Peyer's patch (tissue), 4 donors: ENCODE data around the gene CARMIL3. TPM values are rescaled to one million over a fixed set of nuclear protein-coding genes. Genes with fewer than 3 reads are reported as not detected.

Experiments
- DNase-seq, 3 donors: peaks; one replicate each; pipeline ENCODE4 v3.0.0-alpha.2; 2017 to 2019
- H3K27ac ChIP-seq, 4 donors: fragments of 200-600 bp; sonication (generic); one replicate each; pipeline ENCODE4 v1.5.1; 2016 to 2019
- H3K27me3 ChIP-seq, 2 donors: fragments of 200-600 bp; sonication (generic); one replicate each; pipeline ENCODE4 v1.5.1; 2019
- H3K36me3 ChIP-seq, 3 donors: fragments of 200-600 bp; sonication (generic); one replicate each; pipeline ENCODE4 v1.5.1; 2016 to 2019
- H3K4me1 ChIP-seq, 4 donors: fragments of 200-600 bp; sonication (generic); one replicate each; pipeline ENCODE4 v1.5.1; 2016 to 2019
- H3K4me3 ChIP-seq, 4 donors: fragments of 200-600 bp; sonication (generic); 1 replicate in 3 of 4; 2 replicates in 1 of 4; pipeline ENCODE4 v1.5.1; 2016 to 2019; ENCODE audit warnings: mild to moderate bottlenecking in 1 of 4
- H3K9me3 ChIP-seq, 4 donors: fragments of 200-600 bp; sonication (generic); one replicate each; pipeline ENCODE4 v1.5.1; 2016 to 2019; ENCODE audit warnings: mild to moderate bottlenecking in 1 of 4
- POLR2A ChIP-seq, 2 donors: fragments of 450-650 bp; IDR thresholded peaks; one replicate each; pipeline ENCODE4 v1.5.1; 2017; ENCODE audit warnings: antibody characterized with exemption in 2 of 2, mild to moderate bottlenecking in 2 of 2, moderate library complexity in 2 of 2
- total RNA-seq, 4 donors: library from RNA; depleted of rRNA; stranded (reverse); fragments of >200 nt; gene quantifications; one replicate each; pipeline ENCODE4 v1.1.0, GENCODE V29; 2016
- TF ChIP-seq, protein P1 (sequence below), 6 experiments: fragments of 450-650 bp in 4 of 6; fragments of 200-600 bp in 2 of 6; sonication (generic) in 1 of 6; IDR thresholded peaks; one replicate each; pipeline ENCODE4 v1.5.1; 2017 to 2019; ENCODE audit warnings: antibody characterized with exemption in 6 of 6, mild to moderate bottlenecking in 3 of 6, moderate library complexity in 1 of 6

The CARMIL3 gene
- total RNA-seq, 4 donors from 2014 or later = 1.3 to 5.8 (median 2.8) TPM

DNA sequence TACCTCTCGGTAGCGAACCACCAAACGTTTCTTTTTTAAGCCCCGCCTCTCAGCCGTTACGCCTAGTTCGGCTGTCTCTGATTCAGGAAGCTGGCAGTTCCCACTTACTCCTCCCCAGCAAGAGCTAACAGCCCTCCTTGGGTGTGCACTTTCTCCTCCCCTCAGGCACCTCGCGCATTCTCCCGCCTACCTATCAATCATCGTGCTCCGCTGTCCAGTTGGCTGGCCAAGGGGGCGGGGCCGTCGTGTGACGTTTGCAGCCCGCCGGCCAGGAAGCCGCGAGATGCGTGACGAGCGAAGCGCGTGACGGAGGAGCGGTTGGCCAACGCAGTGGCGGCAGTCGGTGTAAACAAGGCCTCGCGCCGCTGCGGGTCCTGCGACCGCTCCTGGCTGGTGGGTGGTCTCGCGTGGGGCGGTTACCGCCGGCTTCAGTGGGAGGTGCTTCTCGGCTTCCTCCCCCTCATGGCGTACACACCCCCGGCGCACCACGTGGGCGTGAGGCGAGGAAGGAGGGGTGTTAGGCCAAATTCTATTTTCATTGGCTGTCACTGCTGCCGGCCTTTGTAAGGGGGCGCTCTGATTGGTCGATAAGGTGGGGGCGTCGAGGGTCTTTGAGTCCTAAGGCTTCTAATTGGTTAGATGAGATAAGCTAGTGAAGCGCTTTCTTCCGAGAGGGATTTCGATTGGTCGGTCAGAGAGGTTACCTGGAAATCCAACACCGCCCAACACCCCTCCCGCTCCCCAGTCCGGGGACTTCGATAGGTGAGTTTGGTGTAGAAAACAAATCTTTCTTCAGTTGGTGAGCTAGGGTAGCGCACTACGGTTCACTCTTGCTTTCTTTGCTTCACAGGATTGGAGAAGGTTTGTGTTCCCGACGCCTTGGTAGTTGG, 63.0 kb downstream of the CARMIL3 start, which contains the start of the genes DCAF11 and NRL:
DCAF11 (plus strand) TSS at position 246 of the 890 bp plus-strand sequence. CDS start 818 bp downstream, outside the sequence.
NRL (minus strand) TSS at position 418 of the 890 bp plus-strand sequence. CDS start 32,101 bp downstream, outside the sequence.
- H3K9me3 ChIP-seq = no peaks in the 10 kb centered on the region
- TF ChIP-seq POLR2A (IDR thresholded peaks at IDR 0.05) = peak; percentile 12 to 57
- TF ChIP-seq, protein P1, sequence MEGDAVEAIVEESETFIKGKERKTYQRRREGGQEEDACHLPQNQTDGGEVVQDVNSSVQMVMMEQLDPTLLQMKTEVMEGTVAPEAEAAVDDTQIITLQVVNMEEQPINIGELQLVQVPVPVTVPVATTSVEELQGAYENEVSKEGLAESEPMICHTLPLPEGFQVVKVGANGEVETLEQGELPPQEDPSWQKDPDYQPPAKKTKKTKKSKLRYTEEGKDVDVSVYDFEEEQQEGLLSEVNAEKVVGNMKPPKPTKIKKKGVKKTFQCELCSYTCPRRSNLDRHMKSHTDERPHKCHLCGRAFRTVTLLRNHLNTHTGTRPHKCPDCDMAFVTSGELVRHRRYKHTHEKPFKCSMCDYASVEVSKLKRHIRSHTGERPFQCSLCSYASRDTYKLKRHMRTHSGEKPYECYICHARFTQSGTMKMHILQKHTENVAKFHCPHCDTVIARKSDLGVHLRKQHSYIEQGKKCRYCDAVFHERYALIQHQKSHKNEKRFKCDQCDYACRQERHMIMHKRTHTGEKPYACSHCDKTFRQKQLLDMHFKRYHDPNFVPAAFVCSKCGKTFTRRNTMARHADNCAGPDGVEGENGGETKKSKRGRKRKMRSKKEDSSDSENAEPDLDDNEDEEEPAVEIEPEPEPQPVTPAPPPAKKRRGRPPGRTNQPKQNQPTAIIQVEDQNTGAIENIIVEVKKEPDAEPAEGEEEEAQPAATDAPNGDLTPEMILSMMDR (IDR thresholded peaks at IDR 0.05) = peak in 1 of 6 experiments; percentile 2

DNA sequence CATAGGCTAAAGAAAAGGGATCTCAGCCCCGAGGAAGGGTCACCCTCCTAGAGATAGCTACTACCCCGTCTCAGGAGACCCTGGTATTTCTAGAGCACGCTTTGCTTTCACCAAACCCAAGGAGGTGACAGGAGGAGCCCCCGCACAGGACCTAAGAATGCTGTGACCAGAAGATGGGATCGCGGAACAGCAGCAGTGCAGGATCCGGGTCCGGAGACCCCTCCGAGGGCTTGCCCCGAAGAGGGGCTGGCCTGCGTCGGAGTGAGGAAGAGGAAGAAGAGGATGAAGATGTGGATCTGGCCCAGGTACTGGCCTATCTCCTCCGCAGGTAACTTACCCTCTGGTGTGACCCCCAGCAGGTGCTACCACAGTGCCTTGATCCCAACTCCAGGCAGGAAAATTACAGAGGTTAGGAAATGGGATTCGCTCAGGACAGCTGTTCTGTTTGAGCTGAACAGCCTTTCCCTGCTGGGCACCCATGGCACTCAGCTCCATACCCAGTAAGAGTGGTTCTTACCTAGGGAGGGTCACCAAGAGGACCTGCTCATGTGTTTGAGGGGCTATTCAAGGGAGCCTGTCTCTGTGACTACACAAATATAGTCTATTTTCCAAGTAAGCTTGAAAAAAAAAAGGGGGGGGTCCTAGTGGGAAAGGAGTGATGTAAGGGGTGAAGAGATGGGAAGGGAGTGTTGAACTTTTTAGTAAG, 63.8 kb downstream of the CARMIL3 start:
- peaks cover 0 to 39% (median 3%) of the 10 kb centered on the region in 3 donors for H3K36me3 ChIP-seq
- no peaks in the 10 kb centered on the region for H3K27me3 ChIP-seq
- H3K27ac ChIP-seq = peak overlapping the region; percentile 94 to 99 (median 97)
- DNase-seq = no peak
- H3K4me1 ChIP-seq = peaks cover 0 to 25% (median 10%) of the 10 kb centered on the region in 4 donors
- peak overlapping the region; percentile 50 to 89 (median 72) for H3K4me3 ChIP-seq
- no peak for TF ChIP-seq POLR2A (IDR thresholded peaks at IDR 0.05)
- TF ChIP-seq, protein P1 (IDR thresholded peaks at IDR 0.05) = no peak
- H3K9me3 ChIP-seq = no peaks in the 10 kb centered on the region

More for the DNA sequence above, 63.0 kb downstream of the CARMIL3 start, which contains the start of the genes DCAF11 and NRL:
- Histone ChIP-seq H3K36me3 (peaks cover 0 to 31% (median 3%) of the 10 kb centered on the region in 3 donors), H3K4me1 (peaks cover 4 to 31% (median 10%) of the 10 kb centered on the region in 4 donors), H3K4me3 (peak within 1 kb of the TSS; percentile 50 to 89 (median 72)), H3K27ac (peak within 1 kb of the TSS; percentile 94 to 99 (median 97)), H3K27me3 (no peaks in the 10 kb centered on the region)
- peak; percentile 98 to 99 (median 99) for DNase-seq

DNA sequence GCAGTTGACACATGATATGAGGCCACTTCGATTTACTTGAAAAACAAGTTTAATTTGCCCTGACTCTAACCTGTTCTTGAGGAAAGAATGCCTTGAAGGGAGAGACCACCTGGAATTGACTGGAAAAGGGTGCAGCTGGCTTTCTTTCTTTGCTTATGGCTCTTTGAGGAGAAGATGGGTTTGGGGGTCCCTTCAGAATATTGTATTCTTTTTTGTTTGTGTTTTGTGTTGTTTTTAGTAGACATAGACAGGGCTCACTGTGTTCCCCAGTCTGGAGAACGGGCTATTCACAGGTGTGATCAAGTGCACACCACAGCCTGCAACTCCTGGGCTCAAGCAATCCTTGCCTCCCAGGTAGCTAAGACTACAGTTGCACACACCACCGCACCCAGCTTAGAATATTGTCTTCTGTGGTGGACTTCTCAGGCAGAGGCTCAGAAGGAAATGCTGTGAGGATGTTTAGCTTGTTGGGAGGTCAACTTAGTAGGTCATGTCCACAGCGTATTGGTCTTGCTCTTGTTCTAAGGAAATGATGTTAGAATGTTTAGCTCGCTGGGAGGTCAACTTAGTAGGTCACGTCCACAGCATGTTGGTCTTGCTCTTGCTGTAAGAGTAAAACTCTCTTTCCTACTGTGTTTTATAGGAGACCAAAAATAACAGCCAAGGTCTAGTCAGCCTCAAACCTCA, 64.5 kb downstream of the CARMIL3 start:
- Histone ChIP-seq H3K36me3 (peaks cover 0 to 46% (median 3%) of the 10 kb centered on the region in 3 donors), H3K4me1 (peaks cover 0 to 25% (median 10%) of the 10 kb centered on the region in 4 donors), H3K4me3 (peak overlapping the region; percentile 50 to 89 (median 72)), H3K9me3 (no peaks in the 10 kb centered on the region), H3K27ac (peak overlapping the region in 1 of 4 donors; percentile 99), H3K27me3 (no peaks in the 10 kb centered on the region)
- no peak for TF ChIP-seq POLR2A (IDR thresholded peaks at IDR 0.05)
- TF ChIP-seq, protein P1 (IDR thresholded peaks at IDR 0.05) = no peak
- DNase-seq = no peak

DNA sequence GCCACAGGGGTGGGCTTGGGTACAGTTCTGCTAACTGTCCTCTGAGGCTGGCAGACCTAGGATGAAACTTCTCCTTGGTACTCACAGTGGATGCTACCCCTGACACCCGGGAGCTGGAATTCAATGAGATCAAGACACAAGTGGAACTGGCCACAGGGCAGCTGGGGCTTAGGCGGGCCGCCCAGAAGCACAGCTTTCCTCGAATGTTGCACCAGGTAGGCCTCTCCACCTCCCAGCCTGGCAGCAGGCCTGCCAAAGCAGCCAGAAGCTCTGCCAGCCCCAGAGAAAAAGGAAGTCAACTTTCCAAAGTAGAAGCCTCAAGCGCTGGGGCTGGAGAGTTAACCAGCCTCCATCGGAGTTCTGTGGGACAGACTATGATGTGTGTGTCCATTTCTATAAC, 65.4 kb downstream of the CARMIL3 start:
- H3K27ac ChIP-seq = no peak overlapping the region
- H3K27me3 ChIP-seq = no peaks in the 10 kb centered on the region
- H3K9me3 ChIP-seq = no peaks in the 10 kb centered on the region
- DNase-seq = no peak
- H3K4me1 ChIP-seq = peaks cover 0 to 25% (median 10%) of the 10 kb centered on the region in 4 donors
- H3K36me3 ChIP-seq = peaks cover 0 to 55% (median 3%) of the 10 kb centered on the region in 3 donors
- no peak for TF ChIP-seq POLR2A (IDR thresholded peaks at IDR 0.05)
- TF ChIP-seq, protein P1 (IDR thresholded peaks at IDR 0.05) = no peak
- peak overlapping the region in 2 of 4 donors; percentile 63 to 89 for H3K4me3 ChIP-seq

Other genes starting within 250 kb of the CARMIL3 start
- 10 to 100 TPM; 52.8 to 77.9 (median 62.4) TPM for gene DHRS4, start 98.2 kb upstream of the CARMIL3 start, total RNA-seq
- gene DHRS4L2, start 63.1 kb upstream of the CARMIL3 start, total RNA-seq = 10 to 100 TPM; 23.1 to 36.1 (median 30.8) TPM
- gene CPNE6, start 19.6 kb downstream of the CARMIL3 start, total RNA-seq = 1 to 10 TPM in 3 of 4 donors, not detected in 1; 1.9 to 4.6 (median 3.6) TPM
- 100 to 1,000 TPM in 3 of 4 donors, 10 to 100 TPM in 1; 53.6 to 820 (median 644) TPM for gene PCK2, start 42.3 kb downstream of the CARMIL3 start, total RNA-seq
- 100 to 1,000 TPM; 113 to 214 (median 176) TPM for gene DCAF11, start 62.8 kb downstream of the CARMIL3 start, total RNA-seq
- gene NRL, start 62.9 kb downstream of the CARMIL3 start, total RNA-seq = 10 to 100 TPM in 2 of 4 donors, 1 to 10 TPM in 1, not detected in 1; 4.6 to 14.2 (median 13.5) TPM
- 10 to 100 TPM in 1 of 4 donors, 1 to 10 TPM in 2, not detected in 1; 2.6 to 11.3 (median 3.9) TPM for gene FITM1, start 78.7 kb downstream of the CARMIL3 start, total RNA-seq
- 100 to 1,000 TPM; 114 to 289 (median 200) TPM for gene PSME1, start 84.2 kb downstream of the CARMIL3 start, total RNA-seq
- gene EMC9, start 89.6 kb downstream of the CARMIL3 start, total RNA-seq = 10 to 100 TPM in 3 of 4 donors, 1 to 10 TPM in 1; 7.4 to 38.7 (median 34.0) TPM
- gene PSME2, start 94.6 kb downstream of the CARMIL3 start, total RNA-seq = 100 to 1,000 TPM; 119 to 258 (median 162) TPM
- 10 to 100 TPM; 46.4 to 90.8 (median 71.1) TPM for gene RNF31, start 95.5 kb downstream of the CARMIL3 start, total RNA-seq
- gene IRF9, start 109.3 kb downstream of the CARMIL3 start, total RNA-seq = 100 to 1,000 TPM in 1 of 4 donors, 10 to 100 TPM in 3; 64.1 to 219 (median 80.8) TPM
- gene REC8, start 120.1 kb downstream of the CARMIL3 start, total RNA-seq = 10 to 100 TPM; 18.6 to 74.3 (median 37.8) TPM
- 10 to 100 TPM; 12.8 to 56.9 (median 34.2) TPM for gene IPO4, start 136.8 kb downstream of the CARMIL3 start, total RNA-seq
- 10 to 100 TPM; 22.3 to 80.7 (median 49.8) TPM for gene TM9SF1, start 143.4 kb downstream of the CARMIL3 start, total RNA-seq
- 1 to 10 TPM in 1 of 4 donors, under 1 TPM in 1, not detected in 2; 0.70 to 1.2 TPM for gene TSSK4, start 153.7 kb downstream of the CARMIL3 start, total RNA-seq
- gene CHMP4A, start 161.5 kb downstream of the CARMIL3 start, total RNA-seq = 100 to 1,000 TPM in 1 of 4 donors, 10 to 100 TPM in 3; 31.4 to 190 (median 54.3) TPM
- 10 to 100 TPM in 2 of 4 donors, 1 to 10 TPM in 2; 7.4 to 17.5 (median 10.5) TPM for gene MDP1, start 164.1 kb downstream of the CARMIL3 start, total RNA-seq
- 10 to 100 TPM; 44.1 to 77.6 (median 67.9) TPM for gene NEDD8, start 180.4 kb downstream of the CARMIL3 start, total RNA-seq
- 10 to 100 TPM; 52.7 to 59.4 (median 55.3) TPM for gene GMPR2, start 180.9 kb downstream of the CARMIL3 start, total RNA-seq
- 10 to 100 TPM; 26.4 to 39.6 (median 36.9) TPM for gene TINF2, start 190.6 kb downstream of the CARMIL3 start, total RNA-seq
- gene TGM1, start 211.2 kb downstream of the CARMIL3 start, total RNA-seq = 10 to 100 TPM in 1 of 4 donors, 1 to 10 TPM in 3; 1.2 to 11.3 (median 5.9) TPM
- gene RABGGTA, start 219.6 kb downstream of the CARMIL3 start, total RNA-seq = 10 to 100 TPM; 57.3 to 84.6 (median 77.6) TPM
- 100 to 1,000 TPM in 1 of 4 donors, 10 to 100 TPM in 3; 51.2 to 130 (median 67.1) TPM for gene DHRS1, start 247.8 kb downstream of the CARMIL3 start, total RNA-seq
- 10 to 100 TPM; 14.5 to 30.0 (median 22.4) TPM for gene NOP9, start 247.8 kb downstream of the CARMIL3 start, total RNA-seq